K562 (cell line): ENCODE data around the gene TMEM131. TPM values are rescaled to one million over a fixed set of nuclear protein-coding genes. Genes with fewer than 3 reads are reported as not detected.

Source experiments
- ATAC-seq: fragments of 200-7000 bp; cut with Tn5 transposase; 3 replicates; pipeline ENCODE4 v1.9.1; 2020; ENCODE audit warnings: moderate library complexity
- BruUV-seq: library from RNA; stranded (reverse); fragments of 400-500 nt; replicated peaks from 2 replicates; lab custom pipeline; 2021; lab: Mats Ljungman, UMichigan
- CTCF ChIA-PET: fragments of 300-600 bp; formaldehyde crosslinking; extraction: SDS; loops from one replicate; lab custom pipeline; 2021; ENCODE audit warnings: low intra/inter-chr PET ratio; lab: Yijun Ruan, JAX
- POLR2A ChIA-PET: fragments of 300-600, 350-650 bp; sonication (Branson Sonifier 250); formaldehyde crosslinking; extraction: SDS; loops from one replicate; lab custom pipeline; 2021; ENCODE audit warnings: antibody characterized with exemption, inconsistent platforms; lab: Yijun Ruan, JAX
- DNase-seq, 4 experiments: peaks; one replicate each; pipeline versions ENCODE4 v3.0.0 to v3.0.0-alpha.2; 2011 to 2018; ENCODE audit warnings: low spot score in 3 of 4, mixed read lengths in 3 of 4; ENCODE audit errors: extremely low read depth in 1 of 4
- FAIRE-seq: peaks from 2 replicates; lab custom pipeline; 2011; peaks lifted over from hg19 to GRCh38; lab: Jason Lieb, UNC
- H2AFZ ChIP-seq: 2 replicates; pipeline ENCODE4 v1.6.0; 2011; ENCODE audit warnings: low read depth, low read length, control low read depth, inconsistent platforms
- H3K27ac ChIP-seq: fragments of 200-600 bp; 3 replicates; pipeline ENCODE4 v1.8.0; 2011; ENCODE audit warnings: low read depth, mild to moderate bottlenecking, control low read depth, inconsistent platforms, low read length, moderate library complexity, mixed read lengths; ENCODE audit errors: extremely low read depth
- H3K27me3 ChIP-seq, 2 experiments: fragments of 300-600 bp in 1 of 2; 2 replicates in 1 of 2; 3 replicates in 1 of 2; pipeline versions ENCODE4 v1.6.0 to v1.8.0; 2011; ENCODE audit warnings: inconsistent platforms in 2 of 2, low read length in 2 of 2, mild to moderate bottlenecking in 1 of 2, mixed read lengths in 1 of 2, moderate library complexity in 1 of 2; ENCODE audit not compliant: control insufficient read depth in 2 of 2, insufficient read depth in 2 of 2
- H3K36me3 ChIP-seq: fragments of 300-600 bp; 3 replicates; pipeline ENCODE4 v1.8.0; 2011; ENCODE audit warnings: mild to moderate bottlenecking, low read length, inconsistent platforms; ENCODE audit not compliant: control insufficient read depth, insufficient read depth
- H3K4me1 ChIP-seq, 2 experiments: fragments of 200-600 bp in 1 of 2; replicated peaks in 1 of 2; 2 replicates in 1 of 2; 3 replicates in 1 of 2; pipeline versions ENCODE4 v1.5.1 to v1.8.0; 2011; ENCODE audit warnings: inconsistent platforms in 2 of 2, low read length in 2 of 2, mild to moderate bottlenecking in 1 of 2, mixed read lengths in 1 of 2, moderate library complexity in 1 of 2; ENCODE audit not compliant: control insufficient read depth in 2 of 2, insufficient read depth in 2 of 2
- H3K4me2 ChIP-seq: 2 replicates; pipeline ENCODE4 v1.6.1; 2011; ENCODE audit warnings: low read length, control low read depth, inconsistent platforms, mixed read lengths; ENCODE audit not compliant: insufficient read depth
- H3K4me3 ChIP-seq: fragments of 200-600 bp; sonication (generic), shearing (Covaris generic); 2 replicates; pipeline ENCODE4 v1.5.1; 2016; ENCODE audit warnings: control low read depth, inconsistent platforms
- H3K79me2 ChIP-seq: fragments of 200-600 bp; 3 replicates; pipeline ENCODE4 v1.8.0; 2011; ENCODE audit warnings: low read length, inconsistent platforms; ENCODE audit not compliant: control insufficient read depth, insufficient read depth
- H3K9ac ChIP-seq, 2 experiments: 2 replicates each; pipeline versions ENCODE4 v1.6.0 to v1.6.1; 2011; ENCODE audit warnings: low read depth in 2 of 2, low read length in 2 of 2, control low read depth in 1 of 2, inconsistent platforms in 1 of 2, mild to moderate bottlenecking in 1 of 2, mixed read lengths in 1 of 2; ENCODE audit not compliant: insufficient read depth in 1 of 2
- H3K9me1 ChIP-seq: one replicate; pipeline ENCODE4 v1.6.0; 2011; ENCODE audit warnings: inconsistent platforms, mild to moderate bottlenecking, low read length, moderate library complexity; ENCODE audit not compliant: control insufficient read depth, insufficient read depth
- H3K9me3 ChIP-seq: replicated peaks from 2 replicates; pipeline ENCODE4 v1.5.1; 2011; ENCODE audit warnings: low read depth, low read length, inconsistent platforms; ENCODE audit not compliant: control insufficient read depth, insufficient read depth
- H4K20me1 ChIP-seq: replicated peaks from 2 replicates; pipeline ENCODE4 v1.6.1; 2011; ENCODE audit warnings: low read length, inconsistent platforms, mixed read lengths; ENCODE audit not compliant: control insufficient read depth, insufficient read depth
- BRCA1 ChIP-seq, 2 experiments: fragments of 450-650 bp in 1 of 2; sonication (generic) in 1 of 2; formaldehyde crosslinking in 1 of 2; IDR thresholded peaks; 2 replicates each; pipeline versions ENCODE4 v1.5.0 to v1.6.1; 2017 to 2020; ENCODE audit warnings: mild to moderate bottlenecking in 1 of 2, missing genetic modification reagents in 1 of 2
- HNRNPL ChIP-seq: fragments of 200-400 bp; formaldehyde crosslinking; IDR thresholded peaks from 2 replicates; pipeline ENCODE4 v1.6.1; 2017; ENCODE audit warnings: low read depth, mild to moderate bottlenecking, low read length
- MXD1 ChIP-seq: fragments of 250-450 bp; sonication (Bioruptor Pico); IDR thresholded peaks from 2 replicates; pipeline ENCODE4 v1.8.0; 2021; ENCODE audit warnings: borderline replicate concordance, mild to moderate bottlenecking, moderate library complexity; ENCODE audit not compliant: poor library complexity, severe bottlenecking
- ZBTB8A ChIP-seq: fragments of 450-650 bp; IDR thresholded peaks from 2 replicates; pipeline ENCODE4 v1.6.1; 2018; ENCODE audit warnings: mild to moderate bottlenecking, moderate library complexity; ENCODE audit not compliant: partially characterized antibody
- ZNF239 ChIP-seq: fragments of 250-450 bp; sonication (Bioruptor Pico); IDR thresholded peaks from 2 replicates; pipeline ENCODE4 v1.4.0; 2020; ENCODE audit warnings: mild to moderate bottlenecking
- WGBS: fragments of 100-300 bp; shearing (Covaris generic); methylation state at CpG from one replicate; pipeline ENCODE4 v1.1.6; 2016; ENCODE audit warnings: low coverage, mixed read lengths; ENCODE audit not compliant: insufficient coverage; ENCODE audit errors: missing lambda C conversion rate; 5-methylcytosine and 5-hydroxymethylcytosine counted together
- in situ Hi-C: fragments of 300-500 bp; cut with MboI; formaldehyde crosslinking; loops from 4 replicates; pipeline ENCODE4 v1.15.0; 2018; ENCODE audit warnings: inconsistent platforms, mixed read lengths
- intact Hi-C: fragments of 100-400 bp; cut with micrococcal nuclease; formaldehyde crosslinking; loops from 2 replicates; pipeline ENCODE4 v1.14.2; 2022
- polyA plus RNA-seq, 8 experiments: library from polyadenylated mRNA; depleted of rRNA in 4 of 8; stranded (reverse) in 5 of 8; unstranded in 3 of 8; fragments of >200 nt; fragmentation: Nextera tagmentation in 2 of 8; fragmentation: Illumina TruSeq in 1 of 8; extraction: Ambion mirVana in 2 of 8; extraction: Trizol in 1 of 8; gene quantifications; 2 replicates each; pipeline versions ENCODE4 v1.2.1 to v1.2.3, GENCODE V29; 2011 to 2014; ENCODE audit warnings: inconsistent platforms in 1 of 8, missing spikeins in 1 of 8
- total RNA-seq, 7 experiments: library from RNA; depleted of rRNA in 6 of 7; stranded (reverse); fragments of >200 nt in 6 of 7; fragmentation: Illumina TruSeq in 2 of 7; extraction: Trizol in 2 of 7; gene quantifications; 2 replicates each; pipeline versions ENCODE4 v1.2.1 to v1.2.3, GENCODE V29; 2011 to 2021; ENCODE audit warnings: low replicate concordance in 1 of 7

TMEM131 gene
- total and polyA plus RNA-seq, 9 of the 15 experiments (the other 6 are each of a cell fraction or from before 2014, with no cell fraction given), result 2.5 to 21.1 (median 12.4) TPM

GRCh38 chr2:98027538-98027937, 31.8 kb upstream of the TMEM131 start:
- no peak overlapping the region for H3K4me3 ChIP-seq
- FAIRE-seq (no peak), DNase-seq (no peak), ATAC-seq (no peak)
- in situ Hi-C loops, result no loop called here
- no peaks in the 10 kb centered on the region for H3K9me3 ChIP-seq
- TF ChIP-seq BRCA1 (IDR thresholded peaks at IDR 0.05), result no peak
- no peak for TF ChIP-seq BRCA1 (CRISPR knock-in tag; IDR thresholded peaks at IDR 0.05)
- TF ChIP-seq HNRNPL, result no peak
- no peak for TF ChIP-seq MXD1 (CRISPR knock-in tag)
- no peak for TF ChIP-seq ZNF239
- no peak for TF ChIP-seq ZBTB8A
- no peaks in the 10 kb centered on the region for H4K20me1 ChIP-seq
- intact Hi-C loops, result no loop called here
- H3K27me3 ChIP-seq, result peaks cover 3% of the 10 kb centered on the region in 2 experiments; a peak in 2 of 5 replicates
- ChIA-PET POLR2A (interaction anchor here (0.7 to 1.5 kb wide), 2 partner anchors 10 to 22 kb away, joined by 3 to 5 read pairs; no protein-coding TSS in a partner anchor), CTCF (no interaction called here)
- WGBS, result 7% methylated on average over 3 of the region's 3 CpGs
- no peak overlapping the region for H2AFZ ChIP-seq
- no peaks in the 10 kb centered on the region for H3K36me3 ChIP-seq
- H3K79me2 ChIP-seq, result no peaks in the 10 kb centered on the region
- no peaks in the 10 kb centered on the region for H3K9me1 ChIP-seq
- no peak overlapping the region for H3K27ac ChIP-seq
- H3K9ac ChIP-seq, result no peak overlapping the region
- peaks cover 0 to 2% of the 10 kb centered on the region in 2 experiments; a peak in 1 of 5 replicates for H3K4me1 ChIP-seq
- BruUV-seq, result no TSS peak
- H3K4me2 ChIP-seq, result no peak overlapping the region
